C1 segment of cervical spinal cord (tissue), 14 donors: Measurements from ENCODE around the gene CLHC1.
"Not testable (repeated sequence)": the region's sequence is repeated elsewhere in the genome, so short reads cannot be mapped to it uniquely, and the experiment has no call there.

Experiments used
- DNase-seq, 14 donors: peaks; one replicate each; lab custom pipeline; 2025; lab: John Stamatoyannopoulos, UW

The CLHC1 gene

GRCh38 chr2:55136138-55136541 is 96.0 kb downstream of the CLHC1 start:
- no peak for DNase-seq

GRCh38 chr2:55135491-55135890 is 96.6 kb downstream of the CLHC1 start:
- no peak for DNase-seq

GRCh38 chr2:55134316-55134706 is 97.8 kb downstream of the CLHC1 start:
- DNase-seq = peak in 1 of 14 donors; percentile 67

GRCh38 chr2:55133467-55134315 is 98.4 kb downstream of the CLHC1 start:
- DNase-seq = peak in 9 of 14 donors; percentile 45 to 87 (median 64)

- no peak for DNase-seq
Measured at GRCh38 chr2:55130849-55131248, 101.2 kb downstream of the CLHC1 start.

- not testable (repeated sequence) for DNase-seq
Measured at GRCh38 chr2:55126643-55127042, 105.5 kb downstream of the CLHC1 start.
